HepG2 (cell line): ENCODE measurements around the gene TLK1. TPM values are rescaled to one million over a fixed set of nuclear protein-coding genes. Genes with fewer than 3 reads are reported as not detected.

Source experiments
- DMAP1 ChIP-seq: IDR thresholded peaks from 2 replicates; pipeline ENCODE4 v1.6.1; 2016
- E2F1 ChIP-seq: sonication (generic); formaldehyde crosslinking; IDR thresholded peaks from 2 replicates; pipeline ENCODE4 v1.5.0; 2020; ENCODE audit warnings: missing genetic modification reagents
- FOSL2 ChIP-seq: sonication (generic); formaldehyde crosslinking; IDR thresholded peaks from 2 replicates; pipeline ENCODE4 v1.4.0; 2020; ENCODE audit warnings: missing genetic modification reagents
- HNF1B ChIP-seq: sonication (generic); formaldehyde crosslinking; IDR thresholded peaks from 2 replicates; pipeline ENCODE4 v1.5.1; 2020; ENCODE audit warnings: mild to moderate bottlenecking, moderate library complexity, missing genetic modification reagents
- HOXA5 ChIP-seq: sonication (generic); formaldehyde crosslinking; IDR thresholded peaks from 2 replicates; pipeline ENCODE4 v1.4.0; 2020; ENCODE audit warnings: missing genetic modification reagents
- LCORL ChIP-seq, 2 experiments: fragments of 450-650 bp in 1 of 2; sonication (generic) in 1 of 2; formaldehyde crosslinking in 1 of 2; IDR thresholded peaks; 2 replicates each; pipeline versions ENCODE4 v1.5.0 to v1.6.1; 2017 to 2020; ENCODE audit warnings: antibody characterized with exemption in 1 of 2, missing genetic modification reagents in 1 of 2
- MED13 ChIP-seq: sonication (generic); formaldehyde crosslinking; IDR thresholded peaks from 2 replicates; pipeline ENCODE4 v1.5.0; 2020; ENCODE audit warnings: missing genetic modification reagents
- NFE2L2 ChIP-seq: fragments of 150-350 bp; IDR thresholded peaks from 2 replicates; pipeline ENCODE4 v1.6.1; 2014; ENCODE audit warnings: low read length
- PRMT3 ChIP-seq: sonication (generic); formaldehyde crosslinking; IDR thresholded peaks from 2 replicates; pipeline ENCODE4 v1.8.1; 2022; ENCODE audit warnings: low read depth, mild to moderate bottlenecking, moderate library complexity, missing genetic modification reagents, borderline replicate concordance
- RBFOX2 ChIP-seq: fragments of 200-400 bp; formaldehyde crosslinking; IDR thresholded peaks from 2 replicates; pipeline ENCODE4 v1.6.1; 2017; ENCODE audit warnings: low read depth, mild to moderate bottlenecking, low read length
- REPIN1 ChIP-seq: sonication (generic); formaldehyde crosslinking; IDR thresholded peaks from 2 replicates; pipeline ENCODE4 v1.8.0; 2022; ENCODE audit warnings: missing genetic modification reagents, low read depth, mild to moderate bottlenecking, borderline replicate concordance
- ZBTB7A ChIP-seq: sonication (generic); formaldehyde crosslinking; IDR thresholded peaks from 2 replicates; pipeline ENCODE4 v1.8.0; 2022; ENCODE audit warnings: mild to moderate bottlenecking, missing genetic modification reagents
- ZBTB7B ChIP-seq: sonication (generic); formaldehyde crosslinking; IDR thresholded peaks from 2 replicates; pipeline ENCODE4 v1.4.0; 2020; ENCODE audit warnings: missing genetic modification reagents
- ZNF30 ChIP-seq: sonication (generic); formaldehyde crosslinking; IDR thresholded peaks from 2 replicates; pipeline ENCODE4 v1.5.0; 2020; ENCODE audit warnings: mild to moderate bottlenecking, missing genetic modification reagents
- ZNF318 ChIP-seq: sonication (generic); formaldehyde crosslinking; IDR thresholded peaks from 2 replicates; pipeline ENCODE4 v1.4.0; 2020; ENCODE audit warnings: mild to moderate bottlenecking, missing genetic modification reagents
- ZNF367 ChIP-seq: sonication (generic); formaldehyde crosslinking; IDR thresholded peaks from 2 replicates; pipeline ENCODE4 v1.4.0; 2020; ENCODE audit warnings: missing genetic modification reagents, borderline replicate concordance
- ZNF543 ChIP-seq: sonication (generic); formaldehyde crosslinking; IDR thresholded peaks from 2 replicates; pipeline ENCODE4 v1.4.0; 2020; ENCODE audit warnings: mild to moderate bottlenecking, missing genetic modification reagents
- ZSCAN29 ChIP-seq: sonication (generic); formaldehyde crosslinking; conservative IDR thresholded peaks from 2 replicates; pipeline ENCODE4 v1.4.0; 2020; ENCODE audit warnings: mild to moderate bottlenecking, missing genetic modification reagents
- polyA plus RNA-seq, 8 experiments: library from polyadenylated mRNA; depleted of rRNA in 3 of 8; stranded (reverse) in 7 of 8; unstranded in 1 of 8; fragments of >200 nt; fragmentation: Illumina TruSeq in 4 of 8; extraction: Trizol in 4 of 8; gene quantifications; 2 replicates each; pipeline versions ENCODE4 v1.2.1 to v1.2.3, GENCODE V29; 2011 to 2016; ENCODE audit warnings: low read depth in 4 of 8, missing spikeins in 1 of 8, mixed read lengths in 1 of 8; ENCODE audit not compliant: insufficient read depth in 1 of 8
- total RNA-seq, 5 experiments: library from RNA; depleted of rRNA; stranded (reverse); fragments of >200 nt; fragmentation: Illumina TruSeq; extraction: Trizol; gene quantifications; 2 replicates each; pipeline ENCODE4 v1.2.3, GENCODE V29; 2016; ENCODE audit warnings: low read depth in 1 of 5

The TLK1 gene
- total and polyA plus RNA-seq, 2 of the 13 experiments (the other 11 are each of a cell fraction or from before 2014, with no cell fraction given): 16.8 to 28.7 TPM

- TF ChIP-seq PRMT3 (CRISPR knock-in tag) (peak; percentile 66; the same call in 1 of the 2 replicates), ZNF543 (CRISPR knock-in tag) (peak; percentile 36; the same call in 1 of the 2 replicates), ZNF30 (CRISPR knock-in tag) (no peak), LCORL (IDR thresholded peaks at IDR 0.05) (no peak), LCORL (CRISPR knock-in tag; IDR thresholded peaks at IDR 0.05) (0 out of 2 replicates have a peak, but pooled peaks have one; percentile 22), ZNF318 (CRISPR knock-in tag) (no peak), ZNF367 (no peak), DMAP1 (no peak; the same call in 1 of the 2 replicates), HOXA5 (CRISPR knock-in tag) (no peak), RBFOX2 (peak; percentile 90), REPIN1 (CRISPR knock-in tag) (0 out of 2 replicates have a peak, but pooled peaks have one; percentile 28), E2F1 (CRISPR knock-in tag) (no peak), ZSCAN29 (CRISPR knock-in tag) (no peak), ZBTB7B (no peak), FOSL2 (CRISPR knock-in tag) (peak; percentile 3; the same call in 1 of the 2 replicates), HNF1B (CRISPR knock-in tag) (0 out of 2 replicates have a peak, but pooled peaks have one; percentile 44), NFE2L2 (no peak), MED13 (CRISPR knock-in tag) (peak; percentile 71; the same call in 1 of the 2 replicates), ZBTB7A (CRISPR knock-in tag) (0 out of 2 replicates have a peak, but pooled peaks have one; percentile 26)
These were observed at the start of gene TLK1 (continued) for GRCh38 chr2:171160119-171160955.
